Measurements from ENCODE around the gene MPDU1.

MPDU1 gene

DNA sequence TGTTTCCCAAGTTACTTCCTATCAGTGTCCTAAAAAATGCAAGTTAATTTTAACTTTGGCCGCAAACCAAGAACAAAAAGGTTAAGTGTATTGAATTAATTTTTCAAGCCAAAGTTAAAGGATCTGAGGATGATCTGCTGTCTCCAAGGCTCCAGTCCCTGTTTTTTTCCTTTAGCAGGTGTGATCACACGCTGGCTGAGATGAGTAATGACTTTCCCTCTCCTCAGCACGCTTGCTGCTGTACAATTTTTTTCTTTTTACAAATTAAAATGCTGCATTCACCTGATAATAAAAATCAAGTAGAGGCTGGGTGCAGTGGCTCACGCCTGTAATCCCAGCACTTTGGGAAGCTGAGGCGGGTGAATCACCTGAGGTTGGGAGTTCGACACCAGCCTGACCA is 38.7 kb upstream of the MPDU1 start:
- Histone ChIP-seq H3K9ac (no peak overlapping the region), H3K27ac (no peak overlapping the region), H3K27me3 (ENCODE audit: control insufficient read depth, insufficient read depth, low read length) (no peaks in the 10 kb centered on the region), H3K79me2 (no peaks in the 10 kb centered on the region), H2AFZ (no peak overlapping the region), H3K4me3 (ENCODE audit: low read depth, low read length) (no peak overlapping the region), H3K9me3 (ENCODE audit: control insufficient read depth, low read length) (no peaks in the 10 kb centered on the region), H3K4me1 (no peaks in the 10 kb centered on the region), H3K4me2 (ENCODE audit: low read length) (no peak overlapping the region), H3K36me3 (ENCODE audit: control insufficient read depth, insufficient read depth, low read length) (no peaks in the 10 kb centered on the region)
- TF ChIP-seq, protein P1, sequence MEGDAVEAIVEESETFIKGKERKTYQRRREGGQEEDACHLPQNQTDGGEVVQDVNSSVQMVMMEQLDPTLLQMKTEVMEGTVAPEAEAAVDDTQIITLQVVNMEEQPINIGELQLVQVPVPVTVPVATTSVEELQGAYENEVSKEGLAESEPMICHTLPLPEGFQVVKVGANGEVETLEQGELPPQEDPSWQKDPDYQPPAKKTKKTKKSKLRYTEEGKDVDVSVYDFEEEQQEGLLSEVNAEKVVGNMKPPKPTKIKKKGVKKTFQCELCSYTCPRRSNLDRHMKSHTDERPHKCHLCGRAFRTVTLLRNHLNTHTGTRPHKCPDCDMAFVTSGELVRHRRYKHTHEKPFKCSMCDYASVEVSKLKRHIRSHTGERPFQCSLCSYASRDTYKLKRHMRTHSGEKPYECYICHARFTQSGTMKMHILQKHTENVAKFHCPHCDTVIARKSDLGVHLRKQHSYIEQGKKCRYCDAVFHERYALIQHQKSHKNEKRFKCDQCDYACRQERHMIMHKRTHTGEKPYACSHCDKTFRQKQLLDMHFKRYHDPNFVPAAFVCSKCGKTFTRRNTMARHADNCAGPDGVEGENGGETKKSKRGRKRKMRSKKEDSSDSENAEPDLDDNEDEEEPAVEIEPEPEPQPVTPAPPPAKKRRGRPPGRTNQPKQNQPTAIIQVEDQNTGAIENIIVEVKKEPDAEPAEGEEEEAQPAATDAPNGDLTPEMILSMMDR (IDR thresholded peaks at IDR 0.05): no peak

DNA sequence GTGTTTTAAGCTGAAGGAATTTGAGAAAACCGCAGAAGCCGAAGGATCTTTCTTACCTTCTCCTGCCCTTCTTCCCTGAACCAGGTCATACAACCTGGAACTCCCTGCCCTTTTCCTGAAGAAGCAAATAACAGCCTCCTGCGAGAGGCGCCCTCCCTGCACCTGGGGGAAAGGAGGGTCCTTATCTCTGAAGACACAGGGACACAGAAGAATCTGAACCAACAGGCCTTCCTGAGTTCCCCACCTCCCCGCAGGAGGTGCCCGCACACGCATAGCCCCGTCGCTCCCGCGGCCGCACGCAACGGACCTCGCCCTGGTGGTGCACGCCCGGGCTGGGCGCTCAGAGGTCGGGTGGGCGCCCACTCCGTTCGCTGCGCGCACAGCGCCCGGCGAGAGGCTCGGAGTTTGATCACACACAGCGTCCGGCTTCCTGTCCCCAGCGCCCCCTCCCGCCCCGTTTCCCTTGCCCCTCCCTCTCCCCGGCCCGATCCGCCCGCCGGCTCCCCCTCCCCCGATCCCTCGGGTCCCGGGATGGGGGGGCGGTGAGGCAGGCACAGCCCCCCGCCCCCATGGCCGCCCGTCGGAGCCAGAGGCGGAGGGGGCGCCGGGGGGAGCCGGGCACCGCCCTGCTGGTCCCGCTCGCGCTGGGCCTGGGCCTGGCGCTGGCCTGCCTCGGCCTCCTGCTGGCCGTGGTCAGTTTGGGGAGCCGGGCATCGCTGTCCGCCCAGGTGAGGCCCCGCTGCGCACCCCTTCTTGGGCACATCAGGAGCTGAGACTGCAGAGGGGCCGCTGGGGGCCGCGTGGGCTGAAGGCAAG is 34.9 kb upstream of the MPDU1 start, which contains the start of gene TNFSF12:
TSS of gene TNFSF12 (plus strand) at position 474 of the 816 bp plus-strand sequence. CDS start at position 570, 96 bp downstream.
- TF ChIP-seq, protein P1 (IDR thresholded peaks at IDR 0.05): peak; percentile 25
- no peaks in the 10 kb centered on the region for H3K36me3 ChIP-seq (ENCODE audit: control insufficient read depth, insufficient read depth, low read length)
- peak within 1 kb of the TSS; percentile 93 for H2AFZ ChIP-seq
- peak within 1 kb of the TSS; percentile 96 for H3K4me2 ChIP-seq (ENCODE audit: low read length)
- H3K27ac ChIP-seq: peak within 1 kb of the TSS; percentile 68
- H3K79me2 ChIP-seq: no peaks in the 10 kb centered on the region
- no peaks in the 10 kb centered on the region for H3K27me3 ChIP-seq (ENCODE audit: control insufficient read depth, insufficient read depth, low read length)
- peak within 1 kb of the TSS; percentile 38 for H3K9ac ChIP-seq
- H3K9me3 ChIP-seq (ENCODE audit: control insufficient read depth, low read length): no peaks in the 10 kb centered on the region
- H3K4me3 ChIP-seq (ENCODE audit: low read depth, low read length): peak within 1 kb of the TSS; percentile 70
- no peaks in the 10 kb centered on the region for H3K4me1 ChIP-seq

DNA sequence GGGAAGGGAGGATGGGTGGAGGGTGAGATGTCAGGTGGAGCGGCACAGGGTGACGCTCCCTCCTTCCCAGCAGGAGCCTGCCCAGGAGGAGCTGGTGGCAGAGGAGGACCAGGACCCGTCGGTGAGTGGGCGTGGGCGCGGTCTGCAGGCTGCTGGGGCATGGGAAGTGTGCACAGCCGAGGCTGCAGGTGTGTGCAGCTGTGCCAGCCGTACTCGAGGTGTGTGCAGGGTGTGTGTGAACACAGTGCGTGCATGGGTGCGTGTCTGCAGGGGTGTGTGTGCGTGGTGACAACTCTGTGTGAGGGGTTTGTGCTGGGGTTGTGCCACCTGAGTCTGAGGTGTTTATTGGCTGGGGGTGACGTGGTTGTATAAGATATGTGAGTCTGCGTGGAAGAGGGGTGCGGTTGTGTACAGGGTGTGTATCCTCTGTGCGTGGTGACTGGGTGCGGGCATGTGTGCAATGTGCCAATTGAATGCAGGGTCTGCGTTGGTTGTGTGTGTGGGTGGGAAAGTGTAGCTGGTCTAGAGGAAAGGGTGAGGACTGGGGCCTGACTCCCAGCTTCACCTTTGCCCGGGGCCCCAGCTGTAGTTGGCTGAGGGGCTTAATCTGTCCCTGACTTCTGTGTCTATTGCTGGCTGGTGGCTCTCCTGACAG is 34.1 kb upstream of the MPDU1 start:
- H3K4me3 ChIP-seq (ENCODE audit: low read depth, low read length): peak overlapping the region; percentile 70
- peak overlapping the region; percentile 38 for H3K9ac ChIP-seq
- H3K79me2 ChIP-seq: no peaks in the 10 kb centered on the region
- H3K36me3 ChIP-seq (ENCODE audit: control insufficient read depth, insufficient read depth, low read length): no peaks in the 10 kb centered on the region
- TF ChIP-seq, protein P1 (IDR thresholded peaks at IDR 0.05): no peak
- H2AFZ ChIP-seq: peak overlapping the region; percentile 93
- peak overlapping the region; percentile 68 for H3K27ac ChIP-seq
- H3K9me3 ChIP-seq (ENCODE audit: control insufficient read depth, low read length): no peaks in the 10 kb centered on the region
- H3K4me1 ChIP-seq: no peaks in the 10 kb centered on the region
- peak overlapping the region; percentile 96 for H3K4me2 ChIP-seq (ENCODE audit: low read length)
- H3K27me3 ChIP-seq (ENCODE audit: control insufficient read depth, insufficient read depth, low read length): no peaks in the 10 kb centered on the region

DNA sequence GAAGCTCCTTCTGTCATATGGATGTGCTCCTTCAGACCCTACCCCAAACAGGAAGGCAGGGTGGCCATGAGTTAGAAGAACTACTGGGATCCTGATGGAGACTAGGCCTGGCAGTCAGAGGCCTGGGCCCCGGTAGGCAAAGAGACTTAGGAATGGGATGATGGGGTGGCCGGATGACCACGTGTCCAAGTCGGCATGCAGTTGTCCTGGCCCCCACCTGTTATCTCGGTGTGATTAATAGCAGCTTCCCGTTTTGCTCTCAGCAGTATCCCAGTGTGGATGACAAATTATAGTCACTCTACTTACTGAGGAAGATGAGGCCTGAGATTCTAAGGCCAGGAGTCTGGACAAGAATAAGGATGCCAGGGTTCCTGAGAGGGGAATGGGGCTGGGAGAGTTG is 33.3 kb upstream of the MPDU1 start:
- Histone ChIP-seq H3K36me3 (ENCODE audit: control insufficient read depth, insufficient read depth, low read length) (no peaks in the 10 kb centered on the region), H3K27ac (peak overlapping the region; percentile 11), H3K27me3 (ENCODE audit: control insufficient read depth, insufficient read depth, low read length) (no peaks in the 10 kb centered on the region), H3K9me3 (ENCODE audit: control insufficient read depth, low read length) (no peaks in the 10 kb centered on the region), H3K9ac (no peak overlapping the region), H3K4me2 (ENCODE audit: low read length) (no peak overlapping the region), H3K79me2 (no peaks in the 10 kb centered on the region), H3K4me1 (no peaks in the 10 kb centered on the region), H2AFZ (no peak overlapping the region), H3K4me3 (ENCODE audit: low read depth, low read length) (no peak overlapping the region)
- TF ChIP-seq, protein P1 (IDR thresholded peaks at IDR 0.05): no peak
